GM11168 (cell line): Measurements from ENCODE around the gene TPK1.
"Not testable (repeated sequence)": the region's sequence is repeated elsewhere in the genome, so short reads cannot be mapped to it uniquely, and the experiment has no call there.

ENCODE experiments used
- in situ Hi-C: fragments of 300-500 bp; cut with MboI; formaldehyde crosslinking; loops from one replicate; pipeline ENCODE4 v1.12.0; 2022; ENCODE audit warnings: low sequenced_read_pairs; ENCODE audit not compliant: unreplicated experiment

TPK1 gene

DNA sequence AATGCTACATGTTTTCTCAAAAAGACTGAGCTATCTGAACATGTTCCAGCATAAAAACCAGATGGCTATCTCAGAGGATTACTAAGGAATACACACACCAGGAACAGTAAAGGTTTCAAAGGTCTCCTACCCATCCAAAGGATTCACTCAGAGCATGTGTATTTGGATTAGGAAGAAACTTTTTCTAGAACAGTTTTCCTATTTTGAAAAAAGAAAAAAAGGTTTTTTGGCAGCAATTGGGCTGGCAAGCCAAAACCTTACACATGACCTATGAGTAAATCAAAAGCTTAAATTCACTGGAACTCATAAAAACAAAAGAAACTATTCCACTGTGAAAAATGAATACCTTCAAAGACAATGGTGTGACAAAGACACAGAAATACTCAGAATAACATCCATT is 9.6 kb downstream of the TPK1 start:
- in situ Hi-C loops: no loop called here

- in situ Hi-C loops: no loop called here
These were observed 11.5 kb downstream of the TPK1 start for GRCh38 chr7:144824360-144824759.

- in situ Hi-C loops: no loop called here
These were observed 13.6 kb downstream of the TPK1 start for GRCh38 chr7:144822223-144822622.

- in situ Hi-C loops: no loop called here
These were observed 14.8 kb downstream of the TPK1 start for GRCh38 chr7:144821067-144821466.

DNA sequence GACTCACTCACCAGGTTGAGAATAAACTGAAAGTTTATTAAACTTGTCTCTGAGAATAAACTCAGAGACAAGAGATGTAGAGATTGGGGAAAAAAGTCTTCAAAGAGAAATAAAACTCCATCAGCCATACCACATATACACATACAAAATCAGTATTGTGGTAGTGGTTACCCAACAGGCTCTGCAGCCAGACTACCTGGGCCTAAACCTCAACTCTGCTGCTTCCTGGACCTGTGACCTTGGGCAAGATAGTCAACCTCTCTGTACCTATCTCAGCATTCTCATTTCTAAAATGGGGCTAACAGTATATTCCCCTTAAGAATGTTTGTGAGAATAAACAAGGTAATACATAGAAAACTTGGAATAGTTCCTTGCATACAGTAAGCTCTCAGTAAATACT is 15.3 kb downstream of the TPK1 start:
- in situ Hi-C loops: no loop called here

GRCh38 chr7:144819566-144819965 is 16.3 kb downstream of the TPK1 start:
- in situ Hi-C loops: no loop called here

- in situ Hi-C loops: no loop called here
These were observed 17.3 kb downstream of the TPK1 start for GRCh38 chr7:144818511-144818910.

DNA sequence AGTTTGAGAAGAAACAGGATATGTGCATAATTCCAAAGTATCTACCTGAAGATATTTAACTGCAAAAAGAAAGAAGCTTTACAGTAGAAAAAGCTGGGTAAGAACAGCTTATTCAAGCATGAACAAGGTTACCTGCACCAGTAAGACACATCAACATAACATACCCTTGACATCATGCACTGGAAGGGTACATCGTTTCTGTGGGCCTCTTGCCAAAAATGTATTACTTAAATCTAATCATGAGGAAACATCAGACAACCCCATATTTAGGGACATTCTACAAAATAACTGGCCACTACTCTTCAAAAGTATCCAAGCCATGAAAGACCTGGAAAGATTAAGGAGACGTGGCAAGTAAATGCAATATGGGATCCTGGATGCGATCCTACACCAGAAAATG is 18.9 kb downstream of the TPK1 start:
- in situ Hi-C loops: no loop called here

GRCh38 chr7:144814299-144814698 is 21.6 kb downstream of the TPK1 start:
- in situ Hi-C loops: no loop called here

- in situ Hi-C loops: no loop called here
These were observed 23.2 kb downstream of the TPK1 start for GRCh38 chr7:144812379-144813283.

DNA sequence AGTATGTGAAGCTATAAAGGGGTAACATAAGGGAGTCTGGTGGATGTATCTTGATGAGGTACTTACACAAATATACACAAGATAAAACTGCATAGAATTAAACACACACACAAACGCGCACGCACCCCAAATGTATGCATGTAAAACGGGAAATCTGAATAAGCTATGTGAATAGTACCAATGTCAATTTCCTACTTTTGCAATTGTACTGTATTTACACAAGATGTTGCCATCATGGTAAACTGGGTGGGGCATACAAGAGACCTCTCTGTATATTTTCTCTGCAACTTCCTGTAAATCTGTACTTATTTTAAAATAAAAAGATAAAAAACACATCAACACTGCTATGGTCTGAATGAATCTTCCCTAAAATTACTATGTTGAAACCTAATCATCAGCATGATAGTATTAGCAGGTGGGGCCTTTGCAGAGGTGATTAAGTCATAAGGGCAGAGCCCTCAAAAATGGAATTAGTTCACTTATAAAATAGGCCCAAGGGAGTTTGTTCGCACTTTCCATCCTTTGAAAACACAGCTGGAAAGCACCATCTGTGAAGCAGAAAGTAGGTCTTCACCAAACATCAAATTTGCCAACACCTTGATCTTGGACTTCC is 30.1 kb downstream of the TPK1 start:
- in situ Hi-C loops: no loop called here

- in situ Hi-C loops: not testable (repeated sequence)
These were observed 35.0 kb downstream of the TPK1 start for GRCh38 chr7:144800678-144801436.

- in situ Hi-C loops: no loop called here
These were observed 38.9 kb downstream of the TPK1 start for GRCh38 chr7:144796919-144797318.

- in situ Hi-C loops: no loop called here
These were observed 43.8 kb downstream of the TPK1 start for GRCh38 chr7:144792050-144792449.

GRCh38 chr7:144791488-144791887 is 44.4 kb downstream of the TPK1 start:
- in situ Hi-C loops: no loop called here

DNA sequence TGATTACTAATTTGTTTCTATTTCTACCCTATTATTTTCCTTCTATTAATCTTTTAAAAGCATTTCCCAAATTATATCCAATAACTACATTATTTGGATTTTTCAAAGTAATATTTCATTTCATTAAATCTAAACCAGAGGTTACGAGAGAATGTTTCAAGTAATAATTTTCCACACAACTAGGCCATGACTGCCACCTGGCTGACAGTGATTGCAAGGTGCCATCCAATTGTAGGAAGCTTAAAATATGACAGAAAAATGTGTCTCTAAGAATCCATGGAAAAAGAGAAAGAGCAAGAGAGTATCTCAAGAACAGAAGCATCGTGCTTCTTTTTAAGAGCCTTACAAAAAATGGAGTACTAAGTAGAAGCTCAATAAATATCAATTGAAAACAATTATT is 48.7 kb downstream of the TPK1 start:
- in situ Hi-C loops: no loop called here

DNA sequence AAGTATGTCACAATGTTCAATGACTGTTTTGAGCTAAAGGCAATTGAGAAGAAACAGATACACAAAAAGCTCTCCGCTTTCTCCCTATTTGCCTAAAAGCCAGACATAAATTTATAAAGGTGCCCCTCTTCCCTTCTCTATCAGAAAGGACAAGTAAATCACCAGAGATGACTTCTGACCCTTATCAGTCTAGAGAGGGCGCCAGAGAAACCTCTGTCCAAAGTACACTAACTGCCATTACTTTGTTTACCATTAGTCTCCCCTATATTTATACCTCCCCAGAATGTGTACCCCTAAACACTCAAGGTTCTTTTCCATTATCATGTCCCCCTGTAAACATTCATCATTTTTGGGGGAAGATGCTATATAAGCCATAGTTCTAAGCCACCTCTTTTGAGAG is 49.3 kb downstream of the TPK1 start:
- in situ Hi-C loops: no loop called here

DNA sequence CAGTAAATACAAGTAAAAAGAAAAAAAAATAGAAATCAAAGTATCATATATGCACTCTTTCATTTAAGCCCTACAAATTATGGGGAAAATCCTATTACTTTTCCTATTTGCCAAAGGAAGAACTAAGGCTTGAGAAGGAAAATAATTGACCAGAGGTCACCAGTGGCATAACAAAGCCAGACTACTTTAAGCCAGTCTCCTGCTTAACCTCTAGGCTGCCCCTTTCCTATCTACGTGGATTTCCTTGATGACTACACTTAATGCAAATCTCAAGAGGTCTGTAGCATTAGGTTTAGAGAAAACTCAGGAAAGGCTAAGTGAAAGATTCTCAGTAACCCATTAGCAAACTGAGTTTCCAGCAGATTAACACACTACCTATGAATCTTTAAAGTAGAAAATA is 49.8 kb downstream of the TPK1 start:
- in situ Hi-C loops: no loop called here

- in situ Hi-C loops: no loop called here
These were observed 50.3 kb downstream of the TPK1 start for GRCh38 chr7:144785521-144785920.

- in situ Hi-C loops: no loop called here
These were observed 50.9 kb downstream of the TPK1 start for GRCh38 chr7:144784943-144785342.

DNA sequence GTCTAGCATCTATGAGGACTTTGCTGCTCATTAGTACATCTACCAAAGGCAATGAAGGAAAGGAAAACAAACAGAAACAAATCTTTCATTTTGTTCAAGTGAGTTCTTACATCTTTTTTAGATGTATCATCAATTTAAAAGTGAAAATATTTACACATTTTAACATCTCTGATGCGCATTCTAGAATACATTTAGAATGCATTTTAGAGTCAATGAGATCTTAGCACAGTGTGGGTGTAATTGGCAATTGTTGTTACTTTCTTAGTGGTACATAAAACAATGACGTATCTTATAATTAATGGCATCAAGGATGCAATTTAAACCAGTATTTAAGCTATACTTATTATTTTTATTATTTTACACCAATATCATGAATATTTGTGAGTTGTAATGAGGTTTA is 51.4 kb downstream of the TPK1 start:
- in situ Hi-C loops: no loop called here
